Stimulated activated CD8-positive, alpha-beta memory T cell treated with anti-CD3 and anti-CD28 coated beads, Interleukin-15, amount 100 ng/mL, for 1 hour (primary cell): ENCODE results near the gene HOXC10.

ENCODE experiments used
- DNase-seq: peaks from one replicate; pipeline ENCODE4 v3.0.0-alpha.2; 2020; ENCODE audit warnings: low read depth

Gene HOXC10

GRCh38 chr12:53965281-53966084 lies 19.5 kb upstream of the HOXC10 start:
- no peak for DNase-seq

GRCh38 chr12:53966085-53966384 lies 18.9 kb upstream of the HOXC10 start:
- DNase-seq: no peak

- DNase-seq: no peak
These were observed 18.4 kb upstream of the HOXC10 start for GRCh38 chr12:53966385-53967133.

GRCh38 chr12:53967421-53967925 lies 17.5 kb upstream of the HOXC10 start:
- no peak for DNase-seq

- no peak for DNase-seq
These were observed 16.5 kb upstream of the HOXC10 start for GRCh38 chr12:53968214-53969127.

GRCh38 chr12:53969588-53970259 lies 15.2 kb upstream of the HOXC10 start:
- DNase-seq: no peak

GRCh38 chr12:53970451-53970850 lies 14.5 kb upstream of the HOXC10 start:
- DNase-seq: no peak

- DNase-seq: no peak
These were observed 13.8 kb upstream of the HOXC10 start for GRCh38 chr12:53971129-53971528.

- DNase-seq: no peak
These were observed 13.3 kb upstream of the HOXC10 start for GRCh38 chr12:53971686-53972085.

- no peak for DNase-seq
These were observed 12.7 kb upstream of the HOXC10 start for GRCh38 chr12:53972152-53972702.

GRCh38 chr12:53972722-53973235 lies 12.2 kb upstream of the HOXC10 start, which contains the start of gene HOXC11:
Gene HOXC11, plus strand, starts transcription at chr12:53973126. Its CDS starts 116 bp downstream, at chr12:53973242.
- no peak for DNase-seq

GRCh38 chr12:53973236-53974042 lies 11.5 kb upstream of the HOXC10 start:
- DNase-seq: no peak

GRCh38 chr12:53974084-53975063 lies 10.6 kb upstream of the HOXC10 start, which contains the start of gene HOTAIR:
Gene HOTAIR, minus strand, starts transcription at chr12:53974954.
- no peak for DNase-seq

GRCh38 chr12:53975064-53975471 lies 9.9 kb upstream of the HOXC10 start:
- DNase-seq: no peak

GRCh38 chr12:53975479-53976152 lies 9.3 kb upstream of the HOXC10 start:
- no peak for DNase-seq

- no peak for DNase-seq
These were observed 8.6 kb upstream of the HOXC10 start for GRCh38 chr12:53976172-53976822.

GRCh38 chr12:53976823-53977595 lies 7.9 kb upstream of the HOXC10 start:
- no peak for DNase-seq
